ENCODE data around the gene MND1.

MND1 gene

GRCh38 chr4:153346031-153346430, 1.5 kb downstream of the MND1 start:
- DNase-seq (ENCODE audit: low read depth, low spot score) = no peak

GRCh38 chr4:153346563-153346962, 2.1 kb downstream of the MND1 start:
- no peak for DNase-seq (ENCODE audit: low read depth, low spot score)

- no peak for DNase-seq (ENCODE audit: low read depth, low spot score)
Measured at GRCh38 chr4:153347117-153347516, 2.6 kb downstream of the MND1 start.

- DNase-seq (ENCODE audit: low read depth, low spot score) = no peak
Measured at GRCh38 chr4:153348006-153348405, 3.5 kb downstream of the MND1 start.

GRCh38 chr4:153349206-153349805, 4.8 kb downstream of the MND1 start:
- no peak for DNase-seq (ENCODE audit: low read depth, low spot score)

GRCh38 chr4:153362184-153362583, 17.7 kb downstream of the MND1 start:
- no peak for DNase-seq (ENCODE audit: low read depth, low spot score)

- DNase-seq (ENCODE audit: low read depth, low spot score) = no peak
Measured at GRCh38 chr4:153364061-153364460, 19.6 kb downstream of the MND1 start.

- DNase-seq (ENCODE audit: low read depth, low spot score) = no peak
Measured at GRCh38 chr4:153365003-153365402, 20.5 kb downstream of the MND1 start.

GRCh38 chr4:153366486-153366885, 22.0 kb downstream of the MND1 start:
- DNase-seq (ENCODE audit: low read depth, low spot score) = no peak

GRCh38 chr4:153367092-153367491, 22.6 kb downstream of the MND1 start:
- no peak for DNase-seq (ENCODE audit: low read depth, low spot score)

GRCh38 chr4:153369021-153369420, 24.5 kb downstream of the MND1 start:
- DNase-seq (ENCODE audit: low read depth, low spot score) = no peak

- DNase-seq (ENCODE audit: low read depth, low spot score) = no peak
Measured at GRCh38 chr4:153371701-153372234, 27.3 kb downstream of the MND1 start.

- DNase-seq (ENCODE audit: low read depth, low spot score) = no peak
Measured at GRCh38 chr4:153372967-153373562, 28.6 kb downstream of the MND1 start.

GRCh38 chr4:153374442-153374841, 30.0 kb downstream of the MND1 start:
- no peak for DNase-seq (ENCODE audit: low read depth, low spot score)

GRCh38 chr4:153375303-153375702, 30.8 kb downstream of the MND1 start:
- DNase-seq (ENCODE audit: low read depth, low spot score) = no peak

GRCh38 chr4:153383131-153383530, 38.6 kb downstream of the MND1 start:
- no peak for DNase-seq (ENCODE audit: low read depth, low spot score)

- no peak for DNase-seq (ENCODE audit: low read depth, low spot score)
Measured at GRCh38 chr4:153384160-153384559, 39.7 kb downstream of the MND1 start.

- no peak for DNase-seq (ENCODE audit: low read depth, low spot score)
Measured at GRCh38 chr4:153385784-153386183, 41.3 kb downstream of the MND1 start.

- DNase-seq (ENCODE audit: low read depth, low spot score) = no peak
Measured at GRCh38 chr4:153387981-153388380, 43.5 kb downstream of the MND1 start.

- peak; percentile 21 for DNase-seq (ENCODE audit: low read depth, low spot score)
Measured at GRCh38 chr4:153393397-153393796, 48.9 kb downstream of the MND1 start.

- no peak for DNase-seq (ENCODE audit: low read depth, low spot score)
Measured at GRCh38 chr4:153394945-153395344, 50.5 kb downstream of the MND1 start.

GRCh38 chr4:153398713-153399112, 54.2 kb downstream of the MND1 start:
- DNase-seq (ENCODE audit: low read depth, low spot score) = no peak

GRCh38 chr4:153399358-153399757, 54.9 kb downstream of the MND1 start:
- DNase-seq (ENCODE audit: low read depth, low spot score) = no peak

- no peak for DNase-seq (ENCODE audit: low read depth, low spot score)
Measured at GRCh38 chr4:153401501-153401900, 57.0 kb downstream of the MND1 start.
